ENCODE measurements around the gene PRSS21. TPM values are rescaled to one million over a fixed set of nuclear protein-coding genes. Genes with fewer than 3 reads are reported as not detected.
A peak's percentile ranks its signal among the peaks of the same experiment; 100 is the strongest.

PRSS21 gene
- total RNA-seq, 4 donors from 2014 or later = not detected

GRCh38 chr16:2821487-2822157 lies 4.6 kb downstream of the PRSS21 start:
- Histone ChIP-seq H3K27ac (no peak overlapping the region), H3K4me3 (no peak overlapping the region), H3K9me3 (no peaks in the 10 kb centered on the region), H3K27me3 (peaks cover 0 to 39% of the 10 kb centered on the region in 2 donors), H3K4me1 (no peaks in the 10 kb centered on the region), H3K36me3 (no peaks in the 10 kb centered on the region)
- 77 to 80% methylated on average over 9 of the region's 9 CpGs for WGBS, 2 donors
- no peak for TF ChIP-seq CTCF (IDR thresholded peaks at IDR 0.05)
- no peak for TF ChIP-seq EP300 (IDR thresholded peaks at IDR 0.05)
- no peak for TF ChIP-seq POLR2A (IDR thresholded peaks at IDR 0.05)
- DNase-seq (ENCODE audit: low spot score in 2 of 2) = peak in 1 of 2 donors; percentile 7

- TF ChIP-seq CTCF (IDR thresholded peaks at IDR 0.05) = no peak
- TF ChIP-seq POLR2A (IDR thresholded peaks at IDR 0.05) = no peak
- TF ChIP-seq EP300 (IDR thresholded peaks at IDR 0.05) = no peak
- no peaks in the 10 kb centered on the region for H3K4me1 ChIP-seq
- 68 to 80% methylated on average over 8 of the region's 8 CpGs for WGBS, 2 donors
- H3K36me3 ChIP-seq = no peaks in the 10 kb centered on the region
- H3K9me3 ChIP-seq = no peaks in the 10 kb centered on the region
- peak in 1 of 2 donors; percentile 1 for DNase-seq (ENCODE audit: low spot score in 2 of 2)
- no peak overlapping the region for H3K27ac ChIP-seq
- no peak overlapping the region for H3K4me3 ChIP-seq
- H3K27me3 ChIP-seq = peaks cover 0 to 44% of the 10 kb centered on the region in 2 donors
Observed at GRCh38 chr16:2822158-2822495, 5.1 kb downstream of the PRSS21 start.

- WGBS, 2 donors = 51 to 52% methylated on average over 4 of the region's 4 CpGs
- peaks cover 0 to 43% of the 10 kb centered on the region in 2 donors for H3K27me3 ChIP-seq
- H3K36me3 ChIP-seq = no peaks in the 10 kb centered on the region
- no peak for DNase-seq (ENCODE audit: low spot score in 2 of 2)
- no peaks in the 10 kb centered on the region for H3K9me3 ChIP-seq
- H3K27ac ChIP-seq = no peak overlapping the region
- H3K4me3 ChIP-seq = no peak overlapping the region
- H3K4me1 ChIP-seq = no peaks in the 10 kb centered on the region
- no peak for TF ChIP-seq CTCF (IDR thresholded peaks at IDR 0.05)
- no peak for TF ChIP-seq EP300 (IDR thresholded peaks at IDR 0.05)
- TF ChIP-seq POLR2A (IDR thresholded peaks at IDR 0.05) = no peak
Observed at GRCh38 chr16:2822496-2822895, 5.5 kb downstream of the PRSS21 start.

GRCh38 chr16:2824626-2825025 lies 7.6 kb downstream of the PRSS21 start:
- TF ChIP-seq EP300 (IDR thresholded peaks at IDR 0.05) = no peak
- TF ChIP-seq POLR2A (IDR thresholded peaks at IDR 0.05) = no peak
- peak in 1 of 2 donors; percentile 8 for DNase-seq (ENCODE audit: low spot score in 2 of 2)
- Histone ChIP-seq H3K27ac (no peak overlapping the region), H3K4me3 (no peak overlapping the region), H3K27me3 (peaks cover 0 to 33% of the 10 kb centered on the region in 2 donors), H3K4me1 (no peaks in the 10 kb centered on the region), H3K9me3 (no peaks in the 10 kb centered on the region), H3K36me3 (no peaks in the 10 kb centered on the region)
- 72 to 84% methylated on average over 10 of the region's 10 CpGs for WGBS, 2 donors

GRCh38 chr16:2825049-2825742 lies 8.2 kb downstream of the PRSS21 start:
- Histone ChIP-seq H3K4me1 (no peaks in the 10 kb centered on the region), H3K27me3 (peaks cover 0 to 33% of the 10 kb centered on the region in 2 donors), H3K36me3 (no peaks in the 10 kb centered on the region), H3K4me3 (no peak overlapping the region), H3K27ac (no peak overlapping the region), H3K9me3 (no peaks in the 10 kb centered on the region)
- no peak for TF ChIP-seq CTCF (IDR thresholded peaks at IDR 0.05)
- TF ChIP-seq EP300 (IDR thresholded peaks at IDR 0.05) = no peak
- DNase-seq (ENCODE audit: low spot score in 2 of 2) = peak in 1 of 2 donors; percentile 10
- WGBS, 2 donors = 82 to 83% methylated on average over 16 to 26 of the region's 26 CpGs

Data from tibial nerve (tissue), 4 donors.